Skeletal muscle tissue (tissue), 4 donors: ENCODE data around the gene EPHB2. TPM values are rescaled to one million over a fixed set of nuclear protein-coding genes. Genes with fewer than 3 reads are reported as not detected.

ENCODE experiments used
- H3K27ac ChIP-seq: one replicate; pipeline ENCODE4 v1.7.0; 2013; ENCODE audit warnings: mild to moderate bottlenecking, low read depth, low read length, inconsistent platforms
- H3K27me3 ChIP-seq, 3 donors: one replicate each; pipeline ENCODE4 v1.7.0; 2013; ENCODE audit warnings: low read length in 3 of 3; ENCODE audit not compliant: control insufficient read depth in 3 of 3, insufficient read depth in 3 of 3
- H3K36me3 ChIP-seq, 3 donors: one replicate each; pipeline ENCODE4 v1.7.0; 2013; ENCODE audit warnings: low read length in 3 of 3; ENCODE audit not compliant: control insufficient read depth in 3 of 3, insufficient read depth in 3 of 3
- H3K4me1 ChIP-seq, 3 donors: one replicate each; pipeline ENCODE4 v1.7.0; 2013; ENCODE audit warnings: low read length in 3 of 3, mild to moderate bottlenecking in 3 of 3; ENCODE audit not compliant: control insufficient read depth in 3 of 3, insufficient read depth in 3 of 3
- H3K4me3 ChIP-seq, 3 donors: one replicate each; pipeline ENCODE4 v1.7.0; 2013; ENCODE audit warnings: low read length in 3 of 3
- H3K9ac ChIP-seq, 3 donors: one replicate each; pipeline ENCODE4 v1.7.0; 2013; ENCODE audit warnings: low read length in 3 of 3, mild to moderate bottlenecking in 3 of 3, moderate library complexity in 2 of 3, low read depth in 1 of 3
- H3K9me3 ChIP-seq, 3 donors: one replicate each; pipeline ENCODE4 v1.7.0; 2013; ENCODE audit warnings: low read length in 3 of 3; ENCODE audit not compliant: control insufficient read depth in 3 of 3
- total RNA-seq: library from RNA; depleted of rRNA; stranded (reverse); fragments of >200 nt; gene quantifications from one replicate; pipeline ENCODE4 v1.2.3, GENCODE V29; 2014
- donor health status: Osteomylitis.

EPHB2 gene
- total RNA-seq, 1 donor from 2014 or later = 13.0 TPM

- H3K9me3 ChIP-seq = no peaks in the 10 kb centered on the region
- H3K4me3 ChIP-seq = no peak overlapping the region
- no peak overlapping the region for H3K27ac ChIP-seq
- no peak overlapping the region for H3K9ac ChIP-seq
- H3K27me3 ChIP-seq = peaks cover 0 to 13% (median 10%) of the 10 kb centered on the region in 3 donors
- H3K36me3 ChIP-seq = no peaks in the 10 kb centered on the region
- peaks cover 0 to 3% (median 2%) of the 10 kb centered on the region in 3 donors for H3K4me1 ChIP-seq
Observed at GRCh38 chr1:22736501-22737080, 26.0 kb downstream of the EPHB2 start.

DNA sequence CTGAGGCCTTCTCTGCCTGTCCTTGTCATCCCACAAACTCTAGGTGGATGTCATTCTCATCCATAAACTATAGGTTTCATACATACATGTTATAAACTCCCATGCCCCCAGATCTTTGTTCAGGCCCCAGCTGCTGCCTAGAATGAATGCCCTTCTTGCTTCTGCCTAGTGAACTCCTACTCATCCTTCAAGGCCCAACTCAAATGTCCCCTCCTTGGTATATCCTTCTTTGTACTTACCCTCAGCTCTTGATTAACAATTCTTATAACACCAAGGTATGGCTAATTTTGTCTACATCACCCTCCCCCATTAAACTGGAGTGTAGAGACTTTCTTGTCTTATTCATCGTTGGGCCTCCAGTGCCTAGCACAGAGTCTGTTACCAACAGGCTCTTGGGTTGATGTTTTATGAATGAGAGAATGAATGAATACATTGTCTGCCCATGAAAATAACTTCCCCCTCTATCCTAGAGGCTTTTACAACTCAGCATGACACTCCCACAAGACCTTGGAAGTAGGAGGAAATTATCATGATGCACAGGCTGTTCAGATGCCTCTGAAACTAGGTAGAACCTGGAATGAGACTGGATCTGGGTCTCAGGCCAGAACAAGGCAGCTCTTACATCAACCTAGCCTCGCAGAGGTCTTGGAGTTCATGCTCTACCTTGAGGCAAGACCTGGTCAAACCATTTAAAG, 26.9 kb downstream of the EPHB2 start:
- Histone ChIP-seq H3K9me3 (no peaks in the 10 kb centered on the region), H3K4me1 (peaks cover 0 to 3% (median 2%) of the 10 kb centered on the region in 3 donors), H3K36me3 (no peaks in the 10 kb centered on the region), H3K27ac (no peak overlapping the region), H3K27me3 (peaks cover 0 to 15% (median 13%) of the 10 kb centered on the region in 3 donors), H3K4me3 (no peak overlapping the region), H3K9ac (no peak overlapping the region)

DNA sequence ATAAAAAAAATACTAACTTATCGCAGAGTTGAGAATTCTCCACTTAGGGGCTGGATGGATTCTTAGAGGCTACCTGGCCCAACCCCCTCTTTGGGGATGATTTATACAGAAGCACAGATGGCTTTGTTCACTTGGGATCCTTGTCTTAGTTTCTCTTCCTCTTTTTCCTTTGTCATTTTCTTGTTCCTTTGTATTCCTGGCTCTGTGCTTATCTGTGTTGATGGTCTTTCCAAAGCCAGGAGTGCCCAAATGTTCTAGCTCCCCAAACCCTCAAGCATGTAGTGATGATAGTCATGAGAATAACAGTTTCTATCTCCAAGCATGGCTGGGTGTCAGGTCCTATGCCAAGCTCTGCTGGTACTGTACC, 27.4 kb downstream of the EPHB2 start:
- H3K9me3 ChIP-seq = no peaks in the 10 kb centered on the region
- H3K4me3 ChIP-seq = no peak overlapping the region
- no peak overlapping the region for H3K27ac ChIP-seq
- H3K27me3 ChIP-seq = peaks cover 0 to 16% (median 13%) of the 10 kb centered on the region in 3 donors
- H3K36me3 ChIP-seq = no peaks in the 10 kb centered on the region
- H3K4me1 ChIP-seq = peaks cover 0 to 3% (median 2%) of the 10 kb centered on the region in 3 donors
- no peak overlapping the region for H3K9ac ChIP-seq

DNA sequence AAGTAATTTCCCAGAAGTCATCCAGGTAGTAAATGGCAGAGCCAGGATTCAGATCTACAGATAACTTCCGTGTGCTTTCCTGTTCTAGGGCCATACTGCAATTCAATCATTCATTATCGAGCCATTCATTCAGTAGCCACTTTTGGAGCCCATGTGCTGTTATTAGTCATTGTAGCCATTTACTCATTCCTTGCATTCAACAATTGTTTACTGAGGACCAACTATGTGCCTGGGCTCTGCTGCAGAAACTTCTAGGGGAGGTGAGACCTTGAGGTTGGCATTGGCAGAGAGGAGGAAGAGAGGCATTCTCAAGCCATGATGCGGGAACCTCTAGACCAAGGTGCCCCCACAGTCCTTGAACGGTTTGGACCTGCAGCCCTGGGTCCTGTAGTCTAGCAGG, 27.9 kb downstream of the EPHB2 start:
- no peak overlapping the region for H3K4me3 ChIP-seq
- no peaks in the 10 kb centered on the region for H3K9me3 ChIP-seq
- H3K27me3 ChIP-seq = peaks cover 0 to 18% (median 13%) of the 10 kb centered on the region in 3 donors
- peaks cover 0 to 3% (median 2%) of the 10 kb centered on the region in 3 donors for H3K4me1 ChIP-seq
- H3K36me3 ChIP-seq = no peaks in the 10 kb centered on the region
- no peak overlapping the region for H3K27ac ChIP-seq
- H3K9ac ChIP-seq = no peak overlapping the region

DNA sequence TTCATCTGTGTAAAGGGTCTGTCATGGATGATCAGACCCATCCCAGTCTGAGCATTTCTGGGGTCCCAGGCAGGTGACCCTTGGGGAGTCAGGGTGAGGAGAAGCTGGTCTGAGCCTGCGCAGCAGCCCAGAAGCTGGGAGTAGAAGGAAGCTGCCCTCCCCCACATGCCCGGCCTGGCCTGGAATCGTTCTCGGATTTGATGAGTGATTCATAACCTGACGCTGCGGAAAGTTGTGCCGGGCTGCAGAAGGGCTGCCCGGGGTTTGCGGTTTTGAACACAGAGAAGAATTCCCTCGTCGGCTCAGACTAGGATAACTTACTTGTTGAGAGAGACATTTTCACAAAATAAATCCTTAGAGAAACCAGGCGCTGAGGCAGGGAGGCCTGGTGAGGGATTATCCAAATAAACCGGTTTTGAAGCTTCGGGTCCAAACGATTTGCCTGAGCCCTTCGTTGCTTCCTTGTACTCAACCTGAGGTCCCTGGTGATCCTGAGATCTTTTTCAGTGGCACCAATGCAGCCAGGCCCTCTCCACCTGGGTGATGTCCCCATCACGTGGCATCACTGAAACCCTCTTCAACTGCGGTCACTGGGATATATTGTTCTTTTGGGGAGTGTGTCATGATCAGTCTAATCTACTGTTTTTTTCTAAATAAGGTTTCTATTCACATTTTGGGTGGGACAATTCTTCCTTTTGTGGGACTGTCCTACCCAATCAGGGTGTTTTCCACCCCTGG, 29.2 kb downstream of the EPHB2 start:
- H3K9ac ChIP-seq = no peak overlapping the region
- H3K27ac ChIP-seq = no peak overlapping the region
- no peaks in the 10 kb centered on the region for H3K9me3 ChIP-seq
- H3K36me3 ChIP-seq = no peaks in the 10 kb centered on the region
- no peak overlapping the region for H3K4me3 ChIP-seq
- peaks cover 0 to 18% (median 13%) of the 10 kb centered on the region in 3 donors for H3K27me3 ChIP-seq
- peaks cover 0 to 3% (median 2%) of the 10 kb centered on the region in 3 donors for H3K4me1 ChIP-seq

- Histone ChIP-seq H3K27ac (no peak overlapping the region), H3K9me3 (no peaks in the 10 kb centered on the region), H3K4me1 (peaks cover 0 to 3% (median 2%) of the 10 kb centered on the region in 3 donors), H3K27me3 (peaks cover 0 to 18% (median 13%) of the 10 kb centered on the region in 3 donors), H3K36me3 (no peaks in the 10 kb centered on the region), H3K4me3 (no peak overlapping the region), H3K9ac (no peak overlapping the region)
Observed at GRCh38 chr1:22741118-22741517, 30.5 kb downstream of the EPHB2 start.

DNA sequence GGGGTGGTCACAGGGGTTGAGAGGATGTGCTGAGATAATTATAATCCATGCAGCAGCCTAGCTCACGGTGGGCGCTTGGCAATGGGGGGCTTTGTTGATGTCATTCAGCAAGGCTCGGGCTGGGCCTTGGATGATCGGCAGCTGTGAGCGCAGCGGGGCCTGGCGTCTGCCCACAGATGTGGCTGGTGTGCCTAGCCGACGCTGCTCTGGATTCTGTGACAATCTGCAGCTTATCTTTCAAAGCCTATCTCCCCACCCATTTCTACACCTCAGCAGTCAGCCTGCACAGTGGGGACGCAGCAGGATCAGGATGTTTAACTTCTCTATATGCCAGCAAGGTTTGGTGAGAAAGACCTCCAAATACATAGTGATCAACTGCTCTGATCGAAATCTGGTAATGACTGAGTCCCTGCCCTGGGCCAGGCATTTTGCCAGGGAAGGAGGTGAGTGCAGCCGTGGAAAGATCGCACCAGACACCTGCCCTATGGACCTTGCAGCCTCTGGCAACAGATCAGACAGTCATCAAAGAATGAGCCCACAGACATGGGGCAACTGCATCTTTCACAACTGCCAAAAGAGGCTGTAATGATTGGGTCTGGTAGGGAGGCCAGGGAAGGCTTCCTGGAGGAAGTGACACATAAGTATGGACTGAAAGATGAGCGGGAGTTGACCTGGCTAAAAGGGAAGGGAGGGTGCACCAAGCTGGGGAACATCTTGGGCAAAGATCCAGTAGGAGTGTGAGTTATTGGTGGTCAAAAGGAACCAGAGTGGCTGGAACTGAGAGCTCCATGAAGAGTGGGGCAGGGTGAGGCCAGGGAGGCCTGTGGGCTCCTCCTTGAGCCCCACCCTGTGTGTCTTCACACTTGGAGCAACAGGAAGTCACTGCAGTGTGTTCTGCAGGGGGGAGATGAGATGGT, 35.3 kb downstream of the EPHB2 start:
- H3K27ac ChIP-seq = no peak overlapping the region
- no peaks in the 10 kb centered on the region for H3K36me3 ChIP-seq
- no peaks in the 10 kb centered on the region for H3K9me3 ChIP-seq
- H3K9ac ChIP-seq = no peak overlapping the region
- no peak overlapping the region for H3K4me3 ChIP-seq
- H3K4me1 ChIP-seq = peaks cover 0 to 4% (median 0%) of the 10 kb centered on the region in 3 donors
- H3K27me3 ChIP-seq = peaks cover 0 to 11% (median 10%) of the 10 kb centered on the region in 3 donors

DNA sequence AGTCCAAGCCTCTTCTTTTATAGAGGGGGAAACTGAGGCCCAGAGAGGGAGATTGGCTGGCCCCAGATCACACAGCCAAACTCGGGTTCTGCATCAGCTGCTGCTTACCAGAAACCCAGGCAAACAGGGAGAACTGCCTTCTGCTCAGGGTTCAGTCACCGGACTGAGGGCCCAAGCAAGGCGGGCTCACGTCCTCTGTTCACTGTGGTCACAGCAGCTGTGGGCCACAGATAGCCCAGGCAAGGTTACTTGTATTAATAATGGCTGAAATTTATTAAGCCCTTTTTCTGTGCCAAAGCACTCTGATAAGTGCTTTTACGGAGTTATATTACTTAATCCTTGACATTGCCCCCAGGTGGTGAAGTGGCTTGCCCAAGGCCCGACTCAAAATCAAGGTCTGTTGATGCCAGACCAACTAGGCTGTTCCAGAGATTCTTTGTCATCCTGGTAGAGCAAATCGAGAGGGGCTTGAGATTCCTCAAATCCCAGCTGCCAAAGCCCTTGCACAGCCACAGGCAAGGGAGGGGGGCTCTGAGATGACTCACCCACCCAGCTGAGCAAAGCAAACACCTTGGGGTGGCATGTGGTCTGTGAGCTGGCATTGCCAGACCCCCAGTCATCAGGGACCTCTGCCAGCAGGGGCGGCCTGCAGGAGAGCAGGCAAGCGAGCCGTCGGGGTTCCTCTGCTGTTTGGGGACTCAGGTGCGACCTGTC, 36.5 kb downstream of the EPHB2 start:
- Histone ChIP-seq H3K4me3 (no peak overlapping the region), H3K27me3 (peaks cover 0 to 12% (median 5%) of the 10 kb centered on the region in 3 donors), H3K9ac (no peak overlapping the region), H3K36me3 (no peaks in the 10 kb centered on the region), H3K9me3 (no peaks in the 10 kb centered on the region), H3K4me1 (peaks cover 0 to 4% (median 0%) of the 10 kb centered on the region in 3 donors), H3K27ac (no peak overlapping the region)

DNA sequence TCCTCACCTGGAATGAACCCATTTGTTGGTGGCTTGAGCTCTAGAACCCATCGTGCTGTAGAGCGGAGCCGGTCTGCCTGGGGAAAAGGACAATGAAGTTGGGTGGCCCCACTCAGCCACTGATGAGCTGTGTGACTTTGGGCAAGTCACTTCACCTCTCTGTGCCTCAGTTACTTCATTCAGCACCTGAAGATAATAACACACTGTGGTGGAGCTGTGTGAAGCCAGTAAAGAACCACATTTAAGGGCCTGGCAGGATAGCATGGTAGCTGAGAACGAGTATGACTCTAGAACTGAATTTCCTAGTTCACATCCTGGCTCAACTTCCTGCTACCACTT, 37.1 kb downstream of the EPHB2 start:
- H3K4me1 ChIP-seq = peaks cover 0 to 4% (median 0%) of the 10 kb centered on the region in 3 donors
- peaks cover 0 to 9% (median 5%) of the 10 kb centered on the region in 3 donors for H3K27me3 ChIP-seq
- H3K36me3 ChIP-seq = no peaks in the 10 kb centered on the region
- no peak overlapping the region for H3K9ac ChIP-seq
- no peak overlapping the region for H3K4me3 ChIP-seq
- no peaks in the 10 kb centered on the region for H3K9me3 ChIP-seq
- H3K27ac ChIP-seq = no peak overlapping the region
